PC-9 (cell line): ENCODE results near the gene ARPP19. TPM values are rescaled to one million over a fixed set of nuclear protein-coding genes. Genes with fewer than 3 reads are reported as not detected.

Experiments
- BruUV-seq: library from RNA; stranded (reverse); fragments of 400-500 nt; replicated peaks from 2 replicates; lab custom pipeline; 2021; lab: Mats Ljungman, UMichigan
- CTCF ChIA-PET: fragments of 300-600 bp; sonication (Branson Sonifier 250); formaldehyde crosslinking; loops from one replicate; lab custom pipeline; 2022; ENCODE audit warnings: antibody characterized with exemption; lab: Charles Lee
- POLR2A ChIA-PET: fragments of 300-600 bp; sonication (Branson Sonifier 250); formaldehyde crosslinking; loops from one replicate; lab custom pipeline; 2022; ENCODE audit warnings: antibody characterized with exemption; ENCODE audit not compliant: unreplicated experiment; lab: Charles Lee
- DNase-seq, 2 experiments: peaks; one replicate each; pipeline versions ENCODE4 v3.0.0 to v3.0.0-alpha.2; 2015 to 2022; ENCODE audit warnings: mixed read lengths in 1 of 2
- H2AFZ ChIP-seq: fragments of 200-600 bp; sonication (generic); 2 replicates; pipeline ENCODE4 v1.8.1; 2017; ENCODE audit warnings: antibody characterized with exemption
- H3F3A ChIP-seq: fragments of 200-600 bp; sonication (generic); 2 replicates; pipeline ENCODE4 v1.8.1; 2017; ENCODE audit warnings: antibody characterized with exemption, mild to moderate bottlenecking, low read depth; ENCODE audit not compliant: insufficient read depth
- H3K27ac ChIP-seq: fragments of 200-600 bp; sonication (generic); 2 replicates; pipeline ENCODE4 v1.6.1; 2016; ENCODE audit warnings: mixed run types
- H3K27me3 ChIP-seq: fragments of 200-600 bp; sonication (generic); 2 replicates; pipeline ENCODE4 v1.6.1; 2016; ENCODE audit warnings: low read depth, mixed run types; ENCODE audit not compliant: insufficient read depth
- H3K36me3 ChIP-seq: fragments of 200-600 bp; sonication (generic); 2 replicates; pipeline ENCODE4 v1.6.1; 2016; ENCODE audit warnings: low read depth, mixed run types
- H3K4me1 ChIP-seq: fragments of 200-600 bp; sonication (generic); replicated peaks from 2 replicates; pipeline ENCODE4 v1.6.1; 2016; ENCODE audit warnings: mixed run types; ENCODE audit not compliant: insufficient read depth
- H3K4me2 ChIP-seq: fragments of 200-600 bp; sonication (generic); 2 replicates; pipeline ENCODE4 v1.6.1; 2017; ENCODE audit warnings: mixed run types
- H3K4me3 ChIP-seq: fragments of 200-600 bp; sonication (generic); 2 replicates; pipeline ENCODE4 v1.6.1; 2016; ENCODE audit warnings: mixed run types
- H3K79me2 ChIP-seq: fragments of 200-600 bp; sonication (generic); 2 replicates; pipeline ENCODE4 v1.6.1; 2017; ENCODE audit warnings: low read depth, mixed run types
- H3K9me2 ChIP-seq: fragments of 200-600 bp; sonication (generic); 2 replicates; pipeline ENCODE4 v1.8.1; 2017; ENCODE audit warnings: mild to moderate bottlenecking; ENCODE audit not compliant: insufficient read depth
- H3K9me3 ChIP-seq: fragments of 200-600 bp; sonication (generic); 2 replicates; pipeline ENCODE4 v1.8.1; 2016; ENCODE audit warnings: low read depth; ENCODE audit not compliant: insufficient read depth
- H4K20me1 ChIP-seq: fragments of 200-600 bp; sonication (generic); 2 replicates; pipeline ENCODE4 v1.8.1; 2017; ENCODE audit not compliant: insufficient read depth
- EZH2 ChIP-seq: fragments of 200-600 bp; sonication (generic); IDR thresholded peaks from 2 replicates; pipeline ENCODE4 v1.8.0; 2017; ENCODE audit warnings: antibody characterized with exemption, low read depth
- intact Hi-C: fragments of 100-400 bp; cut with micrococcal nuclease; formaldehyde crosslinking; loops from one replicate; pipeline ENCODE4 v1.10.0; 2022; ENCODE audit not compliant: unreplicated experiment
- total RNA-seq: library from RNA; stranded (reverse); gene quantifications from 2 replicates; pipeline ENCODE4 v1.2.3, GENCODE V29; 2021
- TF ChIP-seq, protein P1 (sequence below): fragments of 200-600 bp; sonication (generic); conservative IDR thresholded peaks from 2 replicates; pipeline ENCODE4 v1.6.1; 2017; ENCODE audit warnings: mixed run types, antibody characterized with exemption, mild to moderate bottlenecking, moderate library complexity

ARPP19 gene
- total RNA-seq, 1 experiment from 2014 or later: 119 TPM

DNA sequence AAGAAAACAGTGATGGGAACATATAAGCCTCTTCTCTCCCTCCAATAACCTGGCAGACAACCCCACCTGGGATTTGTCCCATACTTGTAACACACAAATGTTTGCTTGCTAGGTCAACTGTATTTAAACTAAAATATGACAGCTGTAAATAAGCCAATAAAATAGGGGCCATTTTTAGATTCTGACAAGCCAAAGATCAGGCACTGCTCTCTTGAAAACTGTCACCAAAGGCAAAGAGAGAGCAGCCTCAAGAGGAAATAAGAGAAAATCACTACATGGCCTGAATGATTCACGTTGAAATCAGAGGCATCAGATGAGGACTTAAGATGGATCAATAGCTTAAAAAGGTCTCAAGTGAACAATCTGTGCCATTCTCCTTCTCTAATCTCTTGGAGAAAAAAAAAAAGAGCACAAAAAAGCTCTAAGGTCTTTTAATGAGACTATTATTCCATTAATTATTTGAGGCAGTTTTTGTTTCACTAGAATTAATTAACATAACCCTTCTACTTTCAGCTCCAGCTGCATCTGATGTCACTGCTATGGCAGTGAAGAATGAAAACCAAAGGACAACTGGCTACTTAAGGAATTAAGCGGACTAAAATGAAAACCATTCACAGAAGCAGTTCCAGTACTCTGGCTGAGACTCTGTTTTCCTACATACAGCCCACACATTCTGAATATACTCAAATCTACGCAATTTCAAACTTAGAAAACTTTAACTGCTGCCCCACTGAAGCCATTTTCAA lies 59.2 kb downstream of the ARPP19 start:
- no peak overlapping the region for H3K4me2 ChIP-seq
- no peaks in the 10 kb centered on the region for H3K27me3 ChIP-seq
- H4K20me1 ChIP-seq: no peaks in the 10 kb centered on the region
- H3K79me2 ChIP-seq: no peaks in the 10 kb centered on the region
- DNase-seq: no peak
- no peaks in the 10 kb centered on the region for H3F3A ChIP-seq
- H3K4me1 ChIP-seq: no peaks in the 10 kb centered on the region
- BruUV-seq: no TSS peak
- H3K27ac ChIP-seq: no peak overlapping the region
- no peaks in the 10 kb centered on the region for H3K36me3 ChIP-seq
- no peaks in the 10 kb centered on the region for H3K9me3 ChIP-seq
- H3K4me3 ChIP-seq: no peak overlapping the region
- CTCF ChIA-PET: no interaction called here
- POLR2A ChIA-PET: interaction anchor here (0.7 kb wide), 1 partner anchor 41 kb away, joined by 3 read pairs; no protein-coding TSS in a partner anchor
- H3K9me2 ChIP-seq: no peaks in the 10 kb centered on the region
- intact Hi-C loops: no loop called here
- H2AFZ ChIP-seq: no peak overlapping the region
- no peak for TF ChIP-seq EZH2
- TF ChIP-seq, protein P1, sequence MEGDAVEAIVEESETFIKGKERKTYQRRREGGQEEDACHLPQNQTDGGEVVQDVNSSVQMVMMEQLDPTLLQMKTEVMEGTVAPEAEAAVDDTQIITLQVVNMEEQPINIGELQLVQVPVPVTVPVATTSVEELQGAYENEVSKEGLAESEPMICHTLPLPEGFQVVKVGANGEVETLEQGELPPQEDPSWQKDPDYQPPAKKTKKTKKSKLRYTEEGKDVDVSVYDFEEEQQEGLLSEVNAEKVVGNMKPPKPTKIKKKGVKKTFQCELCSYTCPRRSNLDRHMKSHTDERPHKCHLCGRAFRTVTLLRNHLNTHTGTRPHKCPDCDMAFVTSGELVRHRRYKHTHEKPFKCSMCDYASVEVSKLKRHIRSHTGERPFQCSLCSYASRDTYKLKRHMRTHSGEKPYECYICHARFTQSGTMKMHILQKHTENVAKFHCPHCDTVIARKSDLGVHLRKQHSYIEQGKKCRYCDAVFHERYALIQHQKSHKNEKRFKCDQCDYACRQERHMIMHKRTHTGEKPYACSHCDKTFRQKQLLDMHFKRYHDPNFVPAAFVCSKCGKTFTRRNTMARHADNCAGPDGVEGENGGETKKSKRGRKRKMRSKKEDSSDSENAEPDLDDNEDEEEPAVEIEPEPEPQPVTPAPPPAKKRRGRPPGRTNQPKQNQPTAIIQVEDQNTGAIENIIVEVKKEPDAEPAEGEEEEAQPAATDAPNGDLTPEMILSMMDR: no peak

DNA sequence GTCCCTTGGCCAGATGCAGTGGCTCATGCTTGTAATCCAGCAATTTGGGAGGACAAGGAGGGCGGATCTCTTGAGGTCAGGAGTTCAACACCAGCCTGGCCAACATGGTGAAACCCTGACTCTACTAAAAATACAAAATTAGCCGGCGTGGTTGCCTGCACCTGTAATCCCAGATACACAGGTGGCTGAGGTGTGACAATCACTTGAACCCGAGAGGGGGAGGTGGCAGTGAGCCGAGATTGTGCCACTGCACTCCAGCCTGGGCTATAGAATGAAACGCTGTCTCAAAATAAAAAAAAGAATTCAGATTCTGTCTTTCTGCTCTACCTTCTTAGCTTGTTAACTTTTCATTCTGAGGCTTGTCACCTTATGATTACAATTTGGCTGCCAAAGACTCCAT lies 62.3 kb downstream of the ARPP19 start:
- H3K27me3 ChIP-seq: no peaks in the 10 kb centered on the region
- H3K27ac ChIP-seq: no peak overlapping the region
- H4K20me1 ChIP-seq: no peaks in the 10 kb centered on the region
- intact Hi-C loops: no loop called here
- ChIA-PET POLR2A (no interaction called here), CTCF (no interaction called here)
- DNase-seq: no peak
- no peaks in the 10 kb centered on the region for H3K9me2 ChIP-seq
- H3K4me1 ChIP-seq: no peaks in the 10 kb centered on the region
- no peaks in the 10 kb centered on the region for H3K36me3 ChIP-seq
- no peaks in the 10 kb centered on the region for H3F3A ChIP-seq
- H2AFZ ChIP-seq: no peak overlapping the region
- BruUV-seq: no TSS peak
- H3K4me3 ChIP-seq: no peak overlapping the region
- H3K9me3 ChIP-seq: no peaks in the 10 kb centered on the region
- H3K4me2 ChIP-seq: no peak overlapping the region
- H3K79me2 ChIP-seq: no peaks in the 10 kb centered on the region
- TF ChIP-seq, protein P1: no peak
- no peak for TF ChIP-seq EZH2

DNA sequence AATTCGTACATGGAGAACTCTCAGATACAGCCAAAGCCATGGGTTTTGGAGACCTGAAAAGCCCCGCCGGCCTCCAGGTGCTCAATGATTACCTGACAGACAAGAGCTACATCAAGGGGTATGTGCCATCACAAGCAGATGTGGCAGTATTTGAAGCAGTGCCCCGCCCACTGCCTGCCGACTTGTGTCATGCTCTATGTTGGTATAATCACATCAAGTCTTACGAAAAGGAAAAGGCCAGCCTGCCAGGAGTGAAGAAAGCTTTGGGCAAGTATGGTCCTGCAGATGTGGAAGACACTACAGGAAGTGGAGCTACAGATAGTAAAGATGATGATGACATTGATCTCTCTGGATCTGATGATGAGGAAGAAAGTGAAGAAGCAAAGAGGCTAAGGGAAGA lies 63.7 kb downstream of the ARPP19 start:
- Histone ChIP-seq H3K9me3 (no peaks in the 10 kb centered on the region), H3K4me3 (no peak overlapping the region), H3K27me3 (no peaks in the 10 kb centered on the region), H3K4me2 (no peak overlapping the region), H3K79me2 (no peaks in the 10 kb centered on the region), H3K9me2 (no peaks in the 10 kb centered on the region), H3F3A (no peaks in the 10 kb centered on the region), H4K20me1 (no peaks in the 10 kb centered on the region), H3K27ac (no peak overlapping the region), H3K36me3 (no peaks in the 10 kb centered on the region), H3K4me1 (no peaks in the 10 kb centered on the region), H2AFZ (no peak overlapping the region)
- TF ChIP-seq EZH2: no peak
- TF ChIP-seq, protein P1: no peak
- ChIA-PET CTCF (no interaction called here), POLR2A (no interaction called here)
- intact Hi-C loops: no loop called here
- BruUV-seq: no TSS peak
- DNase-seq: no peak
